NCI-H2171 treated with DMSO at 0.1 percent for 48 hours (cell line): Measurements from ENCODE around the gene EFNA5.
"Not testable (repeated sequence)": the region's sequence is repeated elsewhere in the genome, so short reads cannot be mapped to it uniquely, and the experiment has no call there.

Experiments
- DNase-seq: peaks from one replicate; lab custom pipeline; 2025; lab: John Stamatoyannopoulos, UW

Gene EFNA5

DNA sequence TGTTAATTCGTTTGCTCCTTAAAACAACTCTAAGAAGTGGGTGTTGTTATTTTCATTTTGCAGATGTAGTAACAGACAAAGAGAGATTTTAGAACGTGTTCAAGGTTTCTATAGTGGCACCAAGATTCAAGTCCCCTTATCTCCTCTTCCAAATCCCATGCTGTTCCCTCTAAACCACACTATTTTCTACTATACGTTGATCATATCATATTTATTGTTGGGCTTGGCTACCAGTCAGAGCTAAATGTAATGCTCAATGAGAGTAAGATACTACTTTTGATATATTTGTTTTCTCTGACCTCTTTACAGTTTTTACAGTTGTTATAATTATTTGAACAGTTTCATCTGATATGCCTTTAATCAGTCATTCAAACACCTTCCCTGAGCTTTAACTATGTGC lies 212.9 kb downstream of the EFNA5 start:
- no peak for DNase-seq

DNA sequence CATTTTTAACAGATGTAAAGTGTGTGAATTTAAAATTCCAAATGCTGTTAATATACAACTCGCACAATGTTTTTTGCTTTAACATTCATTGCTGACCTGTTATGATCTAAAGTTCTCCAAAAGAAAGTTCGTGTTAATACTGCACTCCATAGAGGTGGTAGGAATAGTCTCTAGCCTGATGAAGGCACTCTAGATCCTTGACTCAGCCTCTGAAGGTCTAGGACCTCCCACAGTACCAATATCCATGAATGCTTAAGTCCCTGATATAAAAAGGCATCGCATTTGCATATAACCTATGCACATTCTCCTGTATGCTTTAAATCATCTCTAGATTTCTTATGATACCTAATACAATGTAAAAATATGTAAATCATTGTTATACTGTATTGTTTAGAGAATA lies 213.6 kb downstream of the EFNA5 start:
- no peak for DNase-seq

DNA sequence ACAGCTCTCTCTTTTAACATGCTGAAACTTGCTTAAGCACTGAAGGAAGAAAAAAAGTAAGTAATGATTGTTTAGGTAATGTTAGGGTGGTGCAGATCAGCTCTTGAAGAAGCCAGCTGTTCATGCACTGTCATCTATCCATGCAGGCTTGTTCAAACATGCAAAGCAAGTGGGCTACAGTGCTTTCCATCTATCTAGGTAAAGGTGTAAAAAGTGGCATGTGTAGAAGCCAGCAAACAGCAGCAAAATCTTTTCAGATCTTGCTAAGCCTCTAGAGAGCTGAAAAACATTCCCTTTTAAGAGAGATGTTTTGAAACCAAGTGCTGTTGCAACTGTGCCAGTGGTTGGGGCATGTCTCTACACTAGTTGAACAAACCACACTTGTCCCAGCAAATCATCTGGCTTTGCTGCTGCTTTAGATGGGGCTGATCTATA lies 214.4 kb downstream of the EFNA5 start:
- peak; percentile 90 for DNase-seq

DNA sequence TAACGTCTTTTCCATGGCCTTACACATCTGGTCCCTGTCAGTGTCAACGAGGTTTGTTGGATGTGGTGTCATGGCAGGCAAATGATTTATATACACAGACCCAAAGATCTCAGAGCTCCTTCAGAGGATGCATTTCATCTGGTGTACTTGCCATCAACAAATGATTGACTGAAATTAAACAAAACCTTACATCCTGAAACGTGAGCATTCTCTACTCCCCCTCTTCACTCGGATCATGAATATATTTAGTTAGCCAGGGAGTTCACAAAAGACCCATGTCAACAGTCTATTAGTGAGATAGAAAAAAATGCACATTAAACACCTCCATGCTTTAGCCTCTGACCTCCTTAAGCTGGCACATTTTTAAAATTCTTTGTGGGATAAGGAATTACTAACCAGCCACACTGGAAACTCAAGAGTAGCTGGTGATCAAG lies 215.6 kb downstream of the EFNA5 start:
- DNase-seq: peak; percentile 21

DNA sequence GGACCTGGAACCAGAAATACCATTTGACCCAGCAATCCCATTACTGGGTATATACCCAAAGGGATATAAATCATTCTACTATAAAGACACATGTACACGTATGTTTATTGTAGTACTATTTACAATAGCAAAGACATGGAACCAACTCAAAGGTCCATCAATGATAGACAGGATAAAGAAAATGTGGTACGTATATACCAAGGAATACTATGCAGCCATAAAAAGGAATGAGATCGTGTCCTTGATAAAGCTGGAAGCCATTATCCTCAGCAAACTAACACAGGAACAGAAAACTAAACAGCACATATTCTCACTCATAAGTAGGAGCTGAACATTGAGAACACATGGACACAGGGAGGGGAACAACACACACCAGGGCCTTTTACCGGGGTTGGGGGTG lies 218.9 kb downstream of the EFNA5 start:
- DNase-seq: not testable (repeated sequence)

DNA sequence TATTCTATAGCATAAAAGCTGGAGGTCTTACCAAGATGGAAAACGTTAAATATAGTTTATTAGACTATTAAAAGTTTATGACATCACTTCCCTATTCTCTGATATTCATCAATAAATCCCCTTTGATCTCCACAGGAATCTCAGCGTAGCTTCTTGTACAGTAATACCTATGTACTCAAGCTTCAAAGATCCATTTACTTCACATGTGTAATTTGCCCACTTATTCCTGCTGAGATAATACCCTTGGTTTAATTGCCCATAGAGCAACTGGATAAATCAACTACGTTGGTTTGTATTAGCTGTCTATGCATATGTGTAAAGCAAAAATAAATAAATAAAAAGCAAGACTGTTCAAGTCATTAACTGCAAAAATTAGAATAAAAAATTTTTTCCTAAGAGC lies 219.7 kb downstream of the EFNA5 start:
- DNase-seq: no peak

DNA sequence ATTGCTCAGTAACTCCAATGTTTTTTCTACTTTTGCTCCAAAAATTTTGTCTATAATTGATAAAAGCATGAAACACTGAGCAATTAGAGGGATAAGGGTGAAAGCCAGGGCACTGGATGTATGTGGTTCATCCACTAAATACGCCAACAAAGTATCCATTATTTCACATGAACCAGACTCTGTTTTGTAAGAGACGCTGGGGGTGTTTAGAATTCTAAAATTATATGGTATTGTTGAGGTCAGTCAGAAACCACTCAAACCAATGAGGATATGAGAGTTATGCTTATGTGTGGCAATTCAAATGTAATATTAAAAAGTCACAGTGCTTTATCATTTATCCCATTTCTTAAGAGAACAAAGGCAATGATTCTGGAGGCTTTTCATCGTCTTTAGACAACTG lies 220.2 kb downstream of the EFNA5 start:
- DNase-seq: no peak

DNA sequence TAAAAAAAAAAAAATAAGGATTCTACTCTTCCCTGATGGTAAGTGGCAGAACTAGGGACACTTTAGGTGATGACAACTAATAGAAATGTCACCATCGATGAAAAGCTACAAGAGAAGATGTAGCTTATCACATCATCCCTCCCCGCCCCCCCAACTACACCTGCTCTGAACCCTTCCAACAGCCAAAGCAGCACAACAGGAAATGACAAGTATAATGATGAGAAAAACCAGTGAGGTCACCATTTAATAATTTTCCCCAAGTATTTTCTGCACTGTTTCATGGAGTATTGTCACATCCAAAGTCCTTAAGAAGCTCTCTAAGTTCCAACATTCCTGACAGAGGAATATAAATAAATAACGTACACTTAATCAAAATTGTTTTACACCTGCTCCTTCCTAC lies 221.4 kb downstream of the EFNA5 start:
- DNase-seq: no peak

DNA sequence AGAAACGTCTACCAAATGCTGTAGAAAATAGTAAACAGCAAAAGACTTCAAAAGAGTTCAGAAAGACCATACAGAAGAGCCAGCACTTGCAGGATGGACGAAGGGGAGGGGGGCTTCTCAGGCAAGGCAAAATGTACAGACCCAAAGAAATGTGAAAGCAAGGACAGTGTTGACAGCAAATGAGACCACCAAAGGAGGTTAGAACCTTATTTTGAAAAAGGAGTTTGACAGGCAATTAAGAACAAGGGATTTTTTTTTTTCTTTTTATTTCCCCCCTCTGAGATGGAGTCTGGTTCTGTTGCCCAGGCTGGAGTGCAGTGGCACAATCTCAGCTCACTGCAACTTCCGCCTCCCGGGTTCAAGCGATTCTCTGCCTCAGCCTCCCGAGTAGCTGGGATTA lies 223.2 kb downstream of the EFNA5 start:
- DNase-seq: no peak

DNA sequence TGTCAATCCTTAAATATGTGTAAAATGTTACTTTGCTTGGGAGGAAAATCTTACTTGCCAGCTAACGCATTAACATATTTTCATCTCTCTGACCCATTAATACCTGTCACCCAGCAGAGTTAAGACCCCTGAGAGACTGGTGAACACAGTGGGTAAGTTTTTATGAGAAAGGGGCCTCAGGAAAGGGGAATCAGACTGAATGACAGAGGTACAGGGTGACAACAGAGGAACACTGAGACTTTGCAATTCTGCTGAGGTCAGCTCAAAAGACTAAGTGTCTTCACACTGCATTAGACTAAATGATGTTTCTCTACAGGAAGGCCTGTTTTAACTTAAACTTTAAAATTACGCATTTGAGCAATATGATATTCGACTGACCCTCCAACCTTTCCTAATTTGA lies 223.8 kb downstream of the EFNA5 start:
- DNase-seq: no peak

DNA sequence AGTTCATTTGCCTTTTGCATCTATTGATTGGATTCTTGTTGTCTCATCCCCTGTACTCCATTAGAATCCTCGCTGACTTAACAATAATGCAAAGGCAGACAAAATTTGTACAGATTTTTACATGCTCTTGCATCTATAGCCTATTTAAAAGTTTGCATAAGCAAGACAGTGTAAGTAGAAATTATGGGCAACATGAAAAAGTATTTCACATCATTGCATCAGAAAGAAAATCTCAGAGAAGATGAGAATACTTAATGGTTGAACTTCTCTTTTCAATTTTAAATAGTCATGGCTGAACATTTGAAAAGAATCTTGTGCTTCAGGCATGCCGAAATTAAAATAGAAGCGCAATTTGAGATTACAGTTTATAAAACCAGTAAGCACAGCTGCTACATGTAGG lies 226.4 kb downstream of the EFNA5 start:
- DNase-seq: no peak

DNA sequence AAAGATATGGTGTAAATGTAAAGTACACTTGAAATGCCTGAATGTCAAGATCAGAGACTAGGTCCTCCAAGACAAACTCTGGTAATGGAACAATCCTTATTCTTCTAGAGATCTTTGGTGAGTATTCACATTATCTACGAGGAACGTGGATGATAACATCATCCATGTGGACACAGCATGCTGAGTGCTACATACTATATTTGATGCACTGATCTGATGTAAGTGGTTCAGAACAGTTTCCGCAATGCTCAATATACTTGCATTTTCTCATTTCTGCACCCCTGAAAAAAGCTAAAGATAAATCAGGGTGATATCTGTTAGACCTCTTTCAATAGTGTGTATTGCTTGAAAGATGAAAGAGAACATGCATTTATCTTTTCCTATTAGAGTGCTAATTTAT lies 226.8 kb downstream of the EFNA5 start:
- no peak for DNase-seq

DNA sequence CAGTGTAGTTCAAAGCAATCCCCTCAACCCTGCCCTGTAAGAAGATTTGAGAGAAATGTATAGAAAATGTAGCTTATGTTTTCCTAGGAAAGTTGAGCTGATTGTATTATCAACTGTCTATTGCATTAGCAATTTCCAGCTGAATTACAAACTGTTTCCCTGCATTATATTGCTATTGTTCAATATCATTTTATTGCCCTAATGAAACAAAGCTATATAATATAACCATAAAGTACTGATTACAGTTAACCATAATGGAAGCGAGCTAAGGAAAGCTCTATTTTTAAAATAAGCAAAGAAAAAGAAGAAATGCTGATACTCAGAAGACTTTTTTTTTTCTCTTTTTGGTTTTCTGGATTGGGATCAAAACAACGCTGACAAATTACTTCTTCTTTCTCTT lies 228.3 kb downstream of the EFNA5 start:
- DNase-seq: no peak

DNA sequence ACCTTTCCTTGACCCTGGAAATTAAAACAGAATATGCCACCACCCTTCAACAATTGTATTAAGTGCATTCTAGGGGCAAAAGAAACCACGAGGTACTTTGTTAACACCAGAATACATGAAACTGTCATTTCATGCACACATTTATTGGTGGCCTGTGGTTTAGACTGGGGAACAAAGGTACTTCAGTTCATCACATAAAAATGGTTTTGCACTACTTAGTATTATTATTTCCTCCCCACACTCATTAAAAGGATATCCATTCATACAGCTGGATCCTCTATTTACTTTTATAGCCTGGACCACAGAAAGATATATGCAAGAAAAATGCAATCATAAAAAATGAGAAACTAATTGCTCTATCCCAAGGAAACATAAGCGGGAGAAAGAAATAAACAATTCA lies 230.9 kb downstream of the EFNA5 start:
- no peak for DNase-seq

DNA sequence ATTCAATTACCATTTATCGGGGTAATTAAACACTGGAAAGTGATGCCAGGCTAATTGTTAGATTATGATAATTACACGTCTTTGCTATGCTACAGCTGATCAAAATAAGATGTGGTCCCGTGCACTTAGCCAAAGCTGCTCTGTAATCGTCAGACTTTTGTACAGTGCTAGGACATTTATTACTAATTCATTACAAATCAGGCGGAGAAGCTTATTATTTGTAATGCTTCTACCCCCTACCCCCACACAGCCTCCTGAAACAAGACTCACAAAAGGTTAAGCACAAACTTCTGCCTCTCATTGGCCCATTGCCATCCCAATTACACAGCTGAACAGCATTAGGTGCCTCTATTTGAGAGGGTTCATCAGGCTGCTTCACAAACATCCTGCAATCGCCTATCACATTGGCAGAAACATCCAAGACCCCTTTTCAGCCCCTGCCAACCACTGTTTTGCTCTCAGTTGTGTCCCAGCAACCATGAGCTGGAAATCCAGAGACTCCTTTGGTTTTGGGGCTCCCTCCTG lies 232.7 kb downstream of the EFNA5 start:
- DNase-seq: peak; percentile 34

DNA sequence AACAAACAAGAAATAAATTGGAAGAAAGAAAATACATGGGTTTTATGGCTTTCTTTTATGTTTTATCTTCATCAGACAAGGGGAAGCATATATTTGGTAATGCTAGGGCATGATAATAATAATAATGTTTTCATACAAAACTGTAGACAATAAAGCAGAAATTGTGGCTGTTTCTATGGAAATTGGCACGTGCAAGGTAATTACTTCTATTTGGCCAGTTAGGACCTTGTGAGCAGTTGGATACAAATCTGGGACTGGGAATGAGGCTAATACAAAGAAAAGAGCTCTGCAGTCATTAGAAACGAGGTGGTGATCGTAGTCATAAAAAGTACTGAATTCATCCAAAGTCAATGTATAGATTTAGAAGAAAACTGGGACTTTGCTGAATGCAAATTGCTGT lies 233.6 kb downstream of the EFNA5 start:
- no peak for DNase-seq

DNA sequence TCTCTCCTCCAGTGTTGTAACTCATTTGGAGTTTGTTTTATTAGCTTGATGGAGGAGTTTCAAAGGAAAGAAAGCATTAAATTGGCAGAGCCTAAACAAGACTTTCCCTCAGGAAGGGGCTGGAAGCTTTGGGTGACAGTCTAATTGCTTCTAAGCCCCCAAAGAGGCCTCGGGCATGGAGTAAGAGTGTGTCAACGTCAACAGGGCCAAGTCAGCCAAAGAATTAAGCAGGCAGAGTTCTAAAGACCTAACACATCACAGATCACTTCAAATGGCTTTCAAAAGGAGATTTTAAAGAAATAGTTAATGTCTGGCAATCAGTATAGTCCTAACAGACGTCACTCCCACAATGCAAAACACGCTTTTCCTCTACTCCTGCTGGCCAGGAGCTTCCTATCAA lies 234.5 kb downstream of the EFNA5 start:
- DNase-seq: no peak

DNA sequence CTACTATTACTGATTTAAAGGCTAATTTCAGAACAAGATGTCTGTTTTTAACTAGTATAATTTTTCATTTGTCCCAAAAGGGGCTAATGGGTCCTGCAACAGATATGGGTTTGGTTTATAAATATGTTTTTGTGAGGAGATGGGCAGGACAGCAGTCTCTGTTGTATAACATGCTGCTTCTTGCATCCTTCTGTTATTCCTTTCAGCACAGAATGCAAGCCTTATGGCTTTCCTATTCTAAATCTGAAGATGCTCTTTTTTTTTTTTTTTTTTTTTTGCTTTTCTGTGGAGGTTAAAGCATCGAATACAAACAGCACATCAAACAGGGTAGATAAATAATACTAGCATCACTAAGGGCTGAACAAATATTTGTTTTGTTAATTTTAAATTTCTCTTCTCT lies 235.7 kb downstream of the EFNA5 start:
- peak; percentile 30 for DNase-seq

DNA sequence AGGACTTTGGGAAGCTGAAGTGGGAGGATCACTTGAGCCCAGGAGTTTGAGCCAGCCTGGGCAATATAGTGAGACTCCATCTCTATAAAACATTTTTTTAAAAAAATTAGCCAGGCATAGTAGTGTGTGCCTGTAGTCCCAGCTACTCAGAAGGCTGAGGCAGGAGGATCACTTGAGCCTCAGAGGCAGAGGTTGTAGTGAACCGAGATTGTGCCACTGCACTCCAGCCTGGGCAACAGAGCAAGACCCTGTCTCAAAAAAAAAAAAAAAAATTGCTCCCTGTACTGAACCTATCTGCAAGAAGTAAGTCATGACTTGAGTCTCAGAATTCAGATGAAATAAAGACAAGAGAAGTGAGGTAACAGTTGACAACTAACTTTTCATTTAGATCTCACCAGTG lies 237.1 kb downstream of the EFNA5 start:
- not testable (repeated sequence) for DNase-seq

DNA sequence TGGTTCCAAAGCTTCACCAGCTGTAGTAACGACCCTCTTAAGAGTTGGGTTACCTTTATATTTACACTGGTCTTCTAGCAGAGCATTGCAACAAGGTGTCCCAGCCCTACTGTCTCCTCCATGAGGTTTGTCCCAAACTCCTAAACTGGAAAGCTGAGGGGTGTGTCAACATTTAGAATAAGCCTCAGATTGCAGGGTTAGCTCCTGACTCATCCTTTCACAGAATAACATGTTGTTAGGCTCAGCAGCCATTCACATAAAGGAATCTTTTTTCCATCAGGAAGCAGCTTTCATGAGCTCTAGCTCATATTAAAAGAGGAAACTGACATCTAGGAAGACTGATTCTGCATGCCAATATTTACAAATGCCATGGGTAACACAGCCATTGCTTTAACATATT lies 238.7 kb downstream of the EFNA5 start:
- DNase-seq: no peak

DNA sequence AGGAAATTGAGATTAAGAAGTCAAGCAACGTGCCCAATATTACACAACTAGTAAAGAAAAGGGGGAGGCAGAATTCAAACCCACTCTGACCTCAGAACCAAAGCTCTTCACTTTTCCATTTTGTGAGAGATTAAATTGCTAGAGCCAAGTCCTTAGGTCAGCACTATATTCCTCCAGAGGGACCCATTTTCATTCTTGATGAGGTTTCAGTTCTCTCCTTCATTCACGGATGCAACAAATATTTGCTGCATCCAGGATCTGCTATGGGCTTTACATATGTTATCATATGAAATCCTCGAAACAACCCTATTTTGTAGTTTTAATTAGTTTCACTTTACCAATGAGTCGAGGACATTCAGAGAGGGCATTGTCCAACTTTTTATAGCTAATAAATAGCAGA lies 239.2 kb downstream of the EFNA5 start:
- DNase-seq: no peak

DNA sequence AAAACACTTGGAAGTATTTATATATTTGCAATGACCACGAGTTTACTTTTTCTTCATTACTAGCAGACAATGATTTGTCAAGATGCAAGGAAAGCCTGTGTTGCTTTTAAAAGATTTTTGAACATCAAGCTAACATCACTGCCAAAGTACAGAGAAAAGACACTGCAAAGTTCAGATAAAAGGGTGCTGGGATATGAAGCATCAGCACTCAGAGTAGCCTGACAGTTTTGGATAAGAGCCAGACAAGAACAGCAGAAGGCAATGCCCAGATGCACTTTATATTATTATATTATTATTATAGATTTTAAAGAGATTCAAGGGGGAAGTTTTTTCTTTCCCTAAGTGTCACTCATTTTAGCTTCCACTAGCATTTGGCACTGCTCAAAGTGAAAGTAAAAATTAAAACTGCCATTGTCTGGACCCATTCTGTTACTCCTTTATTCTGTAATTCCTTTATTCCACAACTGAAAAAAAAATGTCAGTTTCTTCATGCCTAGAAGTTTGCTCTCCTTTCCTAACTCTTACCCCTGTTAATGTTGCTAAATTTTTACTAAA lies 240.6 kb downstream of the EFNA5 start:
- peak; percentile 28 for DNase-seq

DNA sequence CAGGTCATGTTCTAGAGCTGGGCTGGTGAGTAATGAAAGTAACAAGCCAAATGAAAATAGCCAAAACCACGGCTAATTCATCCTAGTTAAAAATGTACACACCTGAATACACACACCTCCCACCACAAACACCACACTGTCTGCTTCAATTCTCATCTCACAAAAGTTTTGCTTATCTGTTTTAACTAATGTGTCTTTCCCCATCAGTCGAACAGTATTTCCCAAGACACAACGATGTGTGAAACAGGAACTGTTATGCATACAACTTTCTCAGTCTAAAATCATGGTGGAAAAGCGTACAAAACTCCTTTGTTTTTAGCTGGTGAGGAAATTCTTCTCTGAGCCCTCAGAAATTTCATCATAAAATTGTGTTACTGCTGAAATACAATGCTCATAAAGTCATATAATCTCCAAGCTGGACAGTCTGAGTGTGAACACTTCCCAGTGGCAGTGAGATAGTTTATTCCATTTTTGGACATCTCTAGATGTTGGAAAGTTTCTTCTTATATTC lies 242.4 kb downstream of the EFNA5 start:
- no peak for DNase-seq

DNA sequence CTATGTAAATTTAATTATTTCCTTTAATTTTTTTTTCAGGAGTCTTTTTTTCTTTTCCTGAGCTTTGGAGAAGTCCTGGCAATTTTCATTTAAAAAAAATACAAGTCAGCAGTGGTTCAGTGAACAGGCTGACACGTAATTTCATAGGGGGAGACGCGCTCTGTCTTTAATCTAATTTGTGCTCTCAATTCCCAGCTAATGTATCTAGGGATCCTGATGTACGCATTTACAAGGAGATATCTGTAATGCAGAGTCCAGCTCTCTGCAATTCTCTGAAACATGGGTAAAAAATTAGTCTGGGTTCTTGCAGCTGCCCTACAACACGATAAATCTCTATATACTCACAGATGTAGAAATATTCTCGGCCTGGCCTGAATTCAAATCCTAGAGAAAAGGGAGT lies 243.9 kb downstream of the EFNA5 start:
- no peak for DNase-seq
